Sciatic nerve (tissue), 2 donors: ENCODE measurements around the gene GGCX. TPM values are rescaled to one million over a fixed set of nuclear protein-coding genes. Genes with fewer than 3 reads are reported as not detected.
"Not testable (repeated sequence)": the region's sequence is repeated elsewhere in the genome, so short reads cannot be mapped to it uniquely, and the experiment has no call there.

Experiments used
- ATAC-seq: fragments of 200-7000 bp; cut with Tn5 transposase; one replicate; pipeline ENCODE4 v1.9.1; 2020; ENCODE audit warnings: mild to moderate bottlenecking, moderate library complexity
- DNase-seq: peaks from one replicate; pipeline ENCODE4 v3.0.0-alpha.2; 2020; ENCODE audit warnings: low spot score
- intact Hi-C: fragments of 100-400 bp; cut with DNase I; formaldehyde crosslinking; loops from one replicate; pipeline ENCODE4 v1.14.2; 2022
- total RNA-seq: library from RNA; stranded (reverse); fragmentation: NEBNext Ultra II Directional; extraction: Animal tissue kit (Norgen Biotek cat#: 25700); gene quantifications from one replicate; pipeline ENCODE4 v1.2.1, GENCODE V29; 2021
- donor health status: DM: no; HTN: no; CAD: no.
- donor health status: DM: no; HTN: no; CAD: no.

The GGCX gene
- total RNA-seq, 1 donor from 2014 or later: 36.6 TPM

DNA sequence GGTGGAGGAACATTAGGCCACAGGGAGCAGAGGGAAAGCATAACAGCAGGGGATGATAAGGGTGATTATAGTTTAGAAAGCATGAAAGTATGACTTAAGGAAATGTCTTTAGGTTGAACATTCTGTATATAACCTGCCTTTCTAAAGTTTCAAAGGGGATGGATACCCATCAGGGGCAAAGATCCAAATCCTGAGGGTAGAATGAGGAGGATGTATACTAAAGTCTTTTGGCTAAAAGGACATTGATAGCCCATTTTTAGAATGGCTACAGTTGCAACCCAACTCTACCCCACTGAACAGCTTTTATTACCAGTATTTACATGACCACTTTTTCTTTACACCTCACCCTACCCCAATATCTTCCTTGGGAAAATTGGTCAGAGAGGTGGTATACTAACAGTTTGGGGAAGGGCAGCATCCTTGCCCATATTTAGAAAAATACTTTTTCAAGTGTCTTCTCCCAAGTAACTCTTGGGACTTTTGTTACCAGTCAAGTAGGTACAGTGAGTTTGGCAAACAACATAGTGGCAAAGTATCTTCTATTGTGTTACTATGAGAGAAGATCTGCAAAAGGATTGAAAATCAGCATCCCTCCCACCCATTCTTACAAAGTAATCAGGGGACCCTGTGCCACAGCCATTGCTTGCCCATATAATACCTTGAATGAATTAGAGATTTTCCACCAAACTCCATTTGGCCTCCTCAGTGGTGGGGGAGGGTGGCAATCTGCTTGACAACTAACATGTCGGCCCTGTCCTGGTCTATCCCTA, 14.0 kb downstream of the GGCX start:
- no peak for ATAC-seq
- DNase-seq: no peak
- intact Hi-C loops: no loop called here

GRCh38 chr2:85545780-85546240, 15.5 kb downstream of the GGCX start:
- intact Hi-C loops: no loop called here
- DNase-seq: no peak
- ATAC-seq: no peak

DNA sequence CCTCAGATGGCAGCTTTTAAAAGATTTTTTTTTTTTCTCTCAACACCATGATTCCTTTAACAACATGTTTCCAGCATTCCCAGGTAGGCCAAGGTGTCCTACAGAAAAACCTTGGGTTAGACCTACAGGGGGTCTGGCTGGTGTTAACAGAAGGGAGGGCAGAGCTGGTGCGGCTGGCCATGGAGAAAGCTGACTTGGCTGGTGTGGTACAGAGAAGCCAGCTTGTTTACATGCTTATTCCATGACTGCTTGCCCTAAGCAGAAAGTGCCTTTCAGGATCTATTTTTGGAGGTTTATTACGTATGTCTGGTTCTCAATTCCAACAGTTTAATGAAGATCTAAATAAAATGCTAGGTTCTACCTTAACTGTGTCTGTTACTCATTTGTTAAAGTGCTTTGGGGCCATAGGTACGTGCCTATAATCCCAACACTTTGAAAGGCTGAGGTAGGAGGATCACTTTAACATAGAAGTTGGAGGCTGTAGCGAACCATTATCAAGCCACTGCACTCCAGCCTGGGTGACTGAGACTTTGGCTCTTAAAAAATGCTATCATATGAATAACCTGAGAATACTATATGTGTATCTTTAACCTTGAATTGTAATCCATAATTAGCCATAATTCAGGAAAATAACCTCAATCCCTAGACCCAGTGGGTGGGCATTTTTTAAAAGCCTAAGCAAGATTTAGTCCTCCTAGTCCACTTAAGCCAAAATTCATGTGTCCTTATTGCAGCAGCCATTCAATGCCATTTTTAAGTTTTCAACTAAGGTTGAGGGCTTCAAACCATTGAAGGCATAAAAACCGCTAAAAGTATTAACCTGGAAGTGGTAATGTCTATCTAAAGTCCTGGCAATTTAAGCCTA, 16.1 kb downstream of the GGCX start:
- ATAC-seq, DNase-seq, intact Hi-C loops: not testable (repeated sequence)

DNA sequence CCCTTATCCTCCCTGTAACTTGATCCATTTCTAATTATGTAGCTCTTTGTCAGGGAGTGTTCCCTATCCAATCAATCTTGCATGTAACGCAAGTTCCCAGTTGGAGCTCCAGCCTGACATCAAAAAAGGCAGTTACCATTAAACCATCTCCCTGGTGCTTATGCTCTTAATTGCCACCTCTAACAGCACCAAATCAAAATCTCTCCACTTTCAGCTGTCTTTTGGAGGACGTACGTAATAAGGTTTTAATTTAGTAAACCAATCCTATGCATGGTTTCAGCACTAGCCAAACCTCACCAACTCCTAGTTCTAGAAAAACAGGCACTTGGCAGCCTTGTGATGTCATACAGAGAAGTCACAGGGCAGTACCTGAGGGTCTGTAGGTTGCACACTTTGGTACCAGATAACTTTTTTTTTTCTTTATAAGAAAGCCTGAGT, 17.0 kb downstream of the GGCX start:
- intact Hi-C loops, DNase-seq, ATAC-seq: not testable (repeated sequence)

DNA sequence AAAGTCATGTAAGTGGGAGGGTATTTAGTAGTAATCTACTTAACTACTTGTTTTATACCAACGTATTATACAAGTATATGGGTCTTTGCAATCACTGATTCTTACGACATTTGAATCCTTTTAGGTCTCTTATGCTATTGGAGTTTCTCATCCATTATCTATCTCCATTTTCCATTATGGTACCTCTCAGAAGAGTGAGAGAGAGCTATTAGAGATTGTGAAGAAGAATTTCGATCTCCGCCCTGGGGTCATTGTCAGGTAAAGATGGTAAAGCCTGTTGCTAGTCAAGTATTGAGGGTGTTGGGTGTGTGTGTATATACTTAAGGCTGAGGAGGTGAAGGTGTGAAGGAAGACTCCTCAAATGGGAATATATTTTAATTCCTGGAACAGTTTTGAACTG, 18.5 kb downstream of the GGCX start:
- DNase-seq (no peak), ATAC-seq (no peak)
- intact Hi-C loops: no loop called here

DNA sequence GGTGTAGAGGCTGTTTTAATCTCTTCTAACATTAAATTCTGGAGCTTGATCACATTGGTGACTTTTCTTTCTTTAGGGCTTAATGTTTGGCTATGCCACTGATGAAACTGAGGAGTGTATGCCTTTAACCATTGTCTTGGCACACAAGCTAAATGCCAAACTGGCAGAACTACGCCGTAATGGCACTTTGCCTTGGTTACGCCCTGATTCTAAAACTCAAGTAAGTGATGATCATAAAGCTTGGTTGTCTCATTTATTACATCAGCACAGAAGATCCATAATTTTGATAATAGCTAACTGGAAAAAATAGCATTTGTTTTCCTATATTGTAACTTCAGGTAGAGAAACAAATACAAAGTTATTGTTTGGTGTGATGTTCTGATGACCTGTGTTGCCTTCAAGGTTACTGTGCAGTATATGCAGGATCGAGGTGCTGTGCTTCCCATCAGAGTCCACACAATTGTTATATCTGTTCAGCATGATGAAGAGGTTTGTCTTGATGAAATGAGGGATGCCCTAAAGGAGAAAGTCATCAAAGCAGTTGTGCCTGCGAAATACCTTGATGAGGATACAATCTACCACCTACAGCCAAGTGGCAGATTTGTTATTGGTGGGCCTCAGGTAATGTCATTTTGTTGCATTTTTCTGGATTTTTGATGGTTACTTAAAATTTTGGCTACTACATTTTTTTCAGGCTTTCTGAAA, 19.4 kb downstream of the GGCX start:
- ATAC-seq: no peak
- no peak for DNase-seq
- intact Hi-C loops: no loop called here

- DNase-seq (no peak), ATAC-seq (no peak)
- intact Hi-C loops: no loop called here
These were observed 20.0 kb downstream of the GGCX start for GRCh38 chr2:85541262-85541661.

DNA sequence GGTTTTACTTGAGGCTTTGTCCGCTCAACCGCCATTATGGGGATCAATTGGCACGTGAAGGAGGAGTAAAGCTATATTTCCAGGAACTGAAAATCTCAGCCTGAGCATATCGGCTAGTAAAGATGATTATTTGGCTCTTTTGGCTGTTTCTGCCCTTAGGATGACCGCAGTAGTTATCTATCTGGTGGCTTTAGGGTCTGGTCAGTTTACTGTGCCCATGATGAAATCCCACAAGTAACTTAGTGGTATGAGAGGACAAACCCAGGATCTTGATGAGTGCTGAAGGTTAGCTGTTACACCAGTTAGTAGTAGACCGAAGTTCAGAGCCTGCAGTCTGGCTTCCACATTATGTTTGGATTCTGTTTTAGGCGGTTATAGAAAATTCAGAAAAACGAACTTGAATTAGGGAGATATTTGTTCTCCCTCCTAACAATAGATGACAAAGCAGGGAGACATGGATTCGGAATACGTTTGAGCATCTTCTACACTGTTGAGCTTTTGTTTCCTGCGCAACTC, 21.1 kb downstream of the GGCX start:
- no peak for DNase-seq
- intact Hi-C loops: no loop called here
- no peak for ATAC-seq

- intact Hi-C loops: loop anchor here (5.0 kb wide), 1 partner anchor 117 kb away; no protein-coding TSS in a partner anchor
- peak; percentile 83 for DNase-seq
- peak; percentile 59 for ATAC-seq
These were observed 21.7 kb downstream of the GGCX start for GRCh38 chr2:85539361-85540132.

DNA sequence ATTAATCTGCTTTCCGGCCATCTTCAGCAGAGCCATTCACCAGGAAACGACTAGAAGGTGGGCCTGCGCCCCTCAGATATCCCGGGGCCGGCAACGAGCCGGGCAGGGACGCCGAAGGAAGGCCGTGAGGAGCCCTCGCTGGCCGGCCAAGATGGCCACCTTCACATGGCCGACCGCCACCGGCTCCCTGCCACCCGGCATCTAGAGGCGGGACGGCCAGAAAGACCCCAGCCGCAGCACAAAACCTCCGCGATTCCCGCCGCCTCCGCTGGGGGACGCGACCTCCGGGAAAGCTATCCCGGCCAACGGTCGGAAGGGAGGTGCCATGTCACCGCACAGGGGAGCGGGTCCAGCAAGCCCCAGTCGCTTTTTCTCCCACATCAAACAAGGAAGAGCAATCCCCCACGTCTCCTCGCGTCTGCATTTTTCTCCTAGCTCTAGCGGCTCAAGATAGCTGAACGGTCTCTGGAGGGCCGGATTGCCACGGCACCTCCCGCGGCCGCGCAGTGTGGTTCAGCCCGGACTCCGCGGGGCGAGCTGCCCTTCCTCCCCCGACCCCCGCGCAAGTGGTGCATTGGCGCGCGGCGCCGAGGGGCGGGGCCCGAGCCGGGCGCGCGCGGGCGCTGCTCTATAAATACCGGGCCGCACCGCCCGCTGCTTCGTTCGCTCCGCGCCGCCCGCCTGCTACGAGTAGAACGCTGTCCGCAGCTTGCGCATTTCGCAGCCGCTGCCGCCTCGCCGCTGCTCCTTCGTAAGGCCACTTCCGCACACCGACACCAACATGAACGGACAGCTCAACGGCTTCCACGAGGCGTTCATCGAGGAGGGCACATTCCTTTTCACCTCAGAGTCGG, 22.6 kb downstream of the GGCX start, which contains the start of gene MAT2A:
TSS of gene MAT2A (plus strand) at position 662 of the 854 bp plus-strand sequence. CDS start at position 782, 120 bp downstream.
- intact Hi-C loops: loop anchor here (5.0 kb wide), 1 partner anchor 116 kb away; no protein-coding TSS in a partner anchor
- DNase-seq: peak; percentile 96
- ATAC-seq: peak; percentile 95

GRCh38 chr2:85537600-85538506, 23.4 kb downstream of the GGCX start:
- DNase-seq (peak; percentile 78), ATAC-seq (peak; percentile 63)
- intact Hi-C loops: loop anchor here (5.0 kb wide), 1 partner anchor 116 kb away; no protein-coding TSS in a partner anchor

GRCh38 chr2:85536479-85536878, 24.8 kb downstream of the GGCX start:
- no peak for ATAC-seq
- intact Hi-C loops: loop anchor here (5.0 kb wide), 1 partner anchor 114 kb away; no protein-coding TSS in a partner anchor
- DNase-seq: no peak

GRCh38 chr2:85534881-85535280, 26.4 kb downstream of the GGCX start:
- intact Hi-C loops: loop anchor here (5.0 kb wide), 1 partner anchor 113 kb away; no protein-coding TSS in a partner anchor
- ATAC-seq (no peak), DNase-seq (no peak)

DNA sequence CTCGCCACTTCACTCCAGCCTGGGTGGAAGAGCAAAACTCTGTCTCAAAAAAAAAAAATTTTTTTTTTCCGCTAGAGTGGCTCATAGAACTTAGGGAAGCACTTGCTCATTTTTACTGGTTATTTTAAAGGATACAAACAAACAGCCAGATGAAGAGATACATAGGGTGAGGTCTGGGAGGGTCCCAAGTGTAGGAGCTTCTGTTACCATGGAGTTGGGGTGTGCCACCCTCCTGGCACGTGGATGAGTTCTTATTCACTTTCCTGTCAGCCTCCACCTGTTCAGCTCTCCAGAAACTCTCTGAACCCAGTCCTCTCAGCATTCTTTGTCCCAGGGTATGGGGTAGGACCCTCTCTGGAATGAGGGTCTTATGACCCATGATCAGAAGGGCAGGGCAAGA, 27.2 kb downstream of the GGCX start:
- no peak for DNase-seq
- no peak for ATAC-seq
- intact Hi-C loops: no loop called here

DNA sequence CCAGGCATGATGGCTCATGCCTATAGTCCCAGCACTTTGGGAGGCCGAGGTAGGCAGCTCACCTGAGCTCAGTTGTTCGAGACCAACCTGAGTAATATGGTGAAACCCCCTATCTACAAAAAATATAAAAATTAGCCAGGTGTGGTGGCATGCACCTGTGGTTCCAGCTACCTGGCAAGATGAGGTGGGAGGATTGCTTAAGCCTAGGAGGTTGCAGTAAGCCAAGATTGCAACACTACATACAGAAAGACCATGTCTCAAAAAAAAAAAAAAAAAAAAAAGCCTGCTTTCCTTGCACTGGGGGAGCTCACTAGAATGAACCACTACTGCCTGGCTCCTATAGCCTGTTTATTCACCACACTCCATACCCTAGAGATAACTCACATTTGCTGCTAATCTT, 29.7 kb downstream of the GGCX start:
- intact Hi-C loops: no loop called here
- DNase-seq (no peak), ATAC-seq (no peak)

DNA sequence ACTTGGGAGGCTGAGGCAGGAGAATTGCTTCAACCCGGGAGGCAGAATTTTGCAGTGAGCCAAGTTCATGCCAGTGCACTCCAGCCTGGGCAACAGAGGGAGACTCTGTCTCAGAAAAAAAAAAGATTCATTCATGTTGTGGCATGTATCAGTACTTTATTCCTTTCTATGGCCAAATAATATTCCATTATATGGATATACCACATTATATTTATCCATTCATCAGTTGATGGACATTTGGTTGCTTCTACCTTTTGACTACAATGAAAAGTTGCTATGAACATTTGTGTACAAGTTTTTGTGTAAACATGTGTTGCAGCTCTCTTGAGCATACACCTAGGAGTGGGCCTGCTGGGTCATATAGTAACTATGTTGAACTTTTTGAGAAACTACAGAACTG, 31.5 kb downstream of the GGCX start:
- ATAC-seq (no peak), DNase-seq (no peak)
- intact Hi-C loops: no loop called here
